Hepatocyte (in vitro differentiated cells): ENCODE results near the gene AURKA. TPM values are rescaled to one million over a fixed set of nuclear protein-coding genes. Genes with fewer than 3 reads are reported as not detected.

ENCODE experiments used
- DNase-seq: peaks from one replicate; pipeline ENCODE4 v3.0.0-alpha.2; 2016; ENCODE audit warnings: low spot score
- H2AFZ ChIP-seq: fragments of 200-600 bp; sonication (generic); 2 replicates; pipeline ENCODE4 v1.6.0; 2016; ENCODE audit warnings: antibody characterized with exemption, mild to moderate bottlenecking
- H3K27ac ChIP-seq: fragments of 200-600 bp; sonication (generic); 2 replicates; pipeline ENCODE4 v1.5.1; 2016; ENCODE audit warnings: mild to moderate bottlenecking
- H3K27me3 ChIP-seq: fragments of 200-600 bp; sonication (generic); 2 replicates; pipeline ENCODE4 v1.6.1; 2016
- H3K36me3 ChIP-seq: fragments of 200-600 bp; sonication (generic); replicated peaks from 2 replicates; pipeline ENCODE4 v1.5.1; 2016; ENCODE audit warnings: low read depth; ENCODE audit not compliant: insufficient read depth
- H3K4me1 ChIP-seq: fragments of 200-600 bp; sonication (generic); 2 replicates; pipeline ENCODE4 v1.5.1; 2016; ENCODE audit warnings: mild to moderate bottlenecking, moderate library complexity; ENCODE audit not compliant: insufficient read depth
- H3K4me2 ChIP-seq: fragments of 200-600 bp; sonication (generic); 2 replicates; pipeline ENCODE4 v1.6.0; 2016
- H3K4me3 ChIP-seq: fragments of 200-600 bp; sonication (generic); 2 replicates; pipeline ENCODE4 v1.5.1; 2016; ENCODE audit warnings: mild to moderate bottlenecking
- H3K79me2 ChIP-seq: fragments of 200-600 bp; sonication (generic); 2 replicates; pipeline ENCODE4 v1.6.0; 2017; ENCODE audit warnings: mild to moderate bottlenecking
- H3K9me2 ChIP-seq: fragments of 200-600 bp; sonication (generic); replicated peaks from 2 replicates; pipeline ENCODE4 v1.6.0; 2017; ENCODE audit warnings: mild to moderate bottlenecking; ENCODE audit not compliant: insufficient read depth
- H3K9me3 ChIP-seq: fragments of 200-600 bp; sonication (generic); 2 replicates; pipeline ENCODE4 v1.5.1; 2016; ENCODE audit warnings: low read depth, mild to moderate bottlenecking
- H4K20me1 ChIP-seq: fragments of 200-600 bp; sonication (generic); 2 replicates; pipeline ENCODE4 v1.6.0; 2016; ENCODE audit warnings: mild to moderate bottlenecking; ENCODE audit not compliant: insufficient read depth, poor library complexity, severe bottlenecking
- CTCF ChIP-seq: fragments of 200-600 bp; sonication (generic); IDR thresholded peaks from 2 replicates; pipeline ENCODE4 v1.5.1; 2016; ENCODE audit warnings: antibody characterized with exemption, mild to moderate bottlenecking; ENCODE audit not compliant: poor library complexity
- EZH2 ChIP-seq: fragments of 200-600 bp; sonication (generic); IDR thresholded peaks from 2 replicates; pipeline ENCODE4 v1.6.1; 2016; ENCODE audit warnings: antibody characterized with exemption, mild to moderate bottlenecking, borderline replicate concordance
- EZH2phosphoT487 ChIP-seq: fragments of 200-600 bp; sonication (generic); IDR thresholded peaks from one replicate; pipeline ENCODE4 v1.6.1; 2018; ENCODE audit warnings: antibody characterized with exemption, mild to moderate bottlenecking, low read depth, moderate library complexity; ENCODE audit not compliant: unreplicated experiment, severe bottlenecking
- WGBS: methylation state at CpG from one replicate; pipeline ENCODE4 v1.1.6; 2016; ENCODE audit warnings: low lambda C conversion rate; ENCODE audit errors: missing lambda C conversion rate; 5-methylcytosine and 5-hydroxymethylcytosine counted together
- polyA plus RNA-seq: library from polyadenylated mRNA; unstranded; fragments of >200 nt; fragmentation: Nextera tagmentation; extraction: Ambion mirVana; gene quantifications from 2 replicates; pipeline ENCODE4 v1.2.1, GENCODE V29; 2016
- total RNA-seq: library from RNA; depleted of rRNA; stranded (reverse); fragments of >200 nt; gene quantifications from 2 replicates; pipeline ENCODE4 v1.2.3, GENCODE V29; 2014

AURKA gene
- total and polyA plus RNA-seq, 2 experiments from 2014 or later: 13.4 to 16.9 TPM

GRCh38 chr20:56376331-56376730 lies 15.7 kb downstream of the AURKA start:
- Histone ChIP-seq H3K36me3 (no peaks in the 10 kb centered on the region), H3K9me2 (no peaks in the 10 kb centered on the region), H3K27me3 (no peaks in the 10 kb centered on the region), H3K27ac (no peak overlapping the region), H3K4me1 (no peaks in the 10 kb centered on the region), H3K79me2 (peaks cover 16% of the 10 kb centered on the region), H3K4me2 (no peak overlapping the region), H3K9me3 (no peaks in the 10 kb centered on the region), H4K20me1 (no peaks in the 10 kb centered on the region), H3K4me3 (no peak overlapping the region), H2AFZ (no peak overlapping the region)
- TF ChIP-seq EZH2: no peak
- TF ChIP-seq EZH2phosphoT487: no peak
- TF ChIP-seq CTCF: no peak
- DNase-seq: no peak
- WGBS: 94% methylated on average over 2 of the region's 2 CpGs

GRCh38 chr20:56373942-56374341 lies 18.1 kb downstream of the AURKA start:
- Histone ChIP-seq H3K27ac (no peak overlapping the region), H2AFZ (no peak overlapping the region), H4K20me1 (no peaks in the 10 kb centered on the region), H3K4me3 (no peak overlapping the region), H3K27me3 (no peaks in the 10 kb centered on the region), H3K9me3 (no peaks in the 10 kb centered on the region), H3K36me3 (no peaks in the 10 kb centered on the region), H3K9me2 (no peaks in the 10 kb centered on the region), H3K4me2 (no peak overlapping the region), H3K79me2 (peaks cover 16% of the 10 kb centered on the region), H3K4me1 (no peaks in the 10 kb centered on the region)
- 77% methylated on average over 1 of the region's 1 CpG for WGBS
- peak; percentile 62 for DNase-seq
- TF ChIP-seq EZH2 (no peak), EZH2phosphoT487 (no peak), CTCF (no peak)

GRCh38 chr20:56372850-56373249 lies 19.2 kb downstream of the AURKA start:
- Histone ChIP-seq H3K36me3 (no peaks in the 10 kb centered on the region), H3K9me3 (no peaks in the 10 kb centered on the region), H3K4me2 (no peak overlapping the region), H4K20me1 (no peaks in the 10 kb centered on the region), H3K9me2 (no peaks in the 10 kb centered on the region), H3K27ac (no peak overlapping the region), H2AFZ (no peak overlapping the region), H3K79me2 (peaks cover 16% of the 10 kb centered on the region), H3K4me3 (no peak overlapping the region), H3K27me3 (no peaks in the 10 kb centered on the region), H3K4me1 (no peaks in the 10 kb centered on the region)
- DNase-seq: no peak
- TF ChIP-seq EZH2: no peak
- TF ChIP-seq EZH2phosphoT487: no peak
- no peak for TF ChIP-seq CTCF
- 86% methylated on average over 1 of the region's 1 CpG for WGBS

GRCh38 chr20:56371977-56372376 lies 20.0 kb downstream of the AURKA start:
- TF ChIP-seq EZH2phosphoT487 (no peak), EZH2 (no peak), CTCF (no peak)
- Histone ChIP-seq H2AFZ (no peak overlapping the region), H4K20me1 (no peaks in the 10 kb centered on the region), H3K36me3 (no peaks in the 10 kb centered on the region), H3K4me1 (no peaks in the 10 kb centered on the region), H3K4me2 (no peak overlapping the region), H3K27ac (no peak overlapping the region), H3K79me2 (peaks cover 16% of the 10 kb centered on the region), H3K27me3 (no peaks in the 10 kb centered on the region), H3K9me3 (no peaks in the 10 kb centered on the region), H3K4me3 (no peak overlapping the region), H3K9me2 (no peaks in the 10 kb centered on the region)
- no peak for DNase-seq
- 80% methylated on average over 11 of the region's 11 CpGs for WGBS
